SK-N-SH treated with all-trans-retinoic acid at 6 μM for 48 hours (cell line): Measurements from ENCODE around the gene LPIN2.
A peak's percentile ranks its signal among the peaks of the same experiment; 100 is the strongest.

ENCODE experiments used
- ATAC-seq: fragments of 200-7000 bp; cut with Tn5 transposase; 3 replicates; pipeline ENCODE4 v1.9.1; 2020; ENCODE audit warnings: mild to moderate bottlenecking, moderate library complexity
- ARNTL ChIP-seq: fragments of 450-650 bp; formaldehyde crosslinking; IDR thresholded peaks from 2 replicates; pipeline ENCODE4 v1.5.0; 2020; ENCODE audit warnings: low read depth, mild to moderate bottlenecking, moderate library complexity, borderline replicate concordance
- CSDC2 ChIP-seq: fragments of 250-450 bp; sonication (Bioruptor Pico); IDR thresholded peaks from 2 replicates; pipeline ENCODE4 v1.5.0; 2020; ENCODE audit warnings: mild to moderate bottlenecking, moderate library complexity
- CSRNP3 ChIP-seq: fragments of 250-450 bp; sonication (Bioruptor Pico); IDR thresholded peaks from 2 replicates; pipeline ENCODE4 v1.5.1; 2021; ENCODE audit warnings: mild to moderate bottlenecking, moderate library complexity
- ESRRG ChIP-seq: fragments of 250-450 bp; sonication (Bioruptor Pico); IDR thresholded peaks from 2 replicates; pipeline ENCODE4 v1.6.1; 2021; ENCODE audit warnings: mild to moderate bottlenecking
- GLIS3 ChIP-seq: fragments of 250-450 bp; sonication (Bioruptor Pico); IDR thresholded peaks from 2 replicates; pipeline ENCODE4 v1.5.0; 2020; ENCODE audit warnings: mild to moderate bottlenecking, moderate library complexity
- OSR1 ChIP-seq: fragments of 250-450 bp; sonication (Bioruptor Pico); IDR thresholded peaks from 2 replicates; pipeline ENCODE4 v1.8.0; 2022; ENCODE audit warnings: moderate library complexity, mild to moderate bottlenecking, inconsistent platforms
- PATZ1 ChIP-seq: fragments of 250-450 bp; sonication (Bioruptor Pico); IDR thresholded peaks from 2 replicates; pipeline ENCODE4 v1.8.0; 2020; ENCODE audit warnings: mild to moderate bottlenecking, moderate library complexity, borderline replicate concordance
- TOX ChIP-seq: fragments of 250-450 bp; sonication (Bioruptor Pico); IDR thresholded peaks from 2 replicates; pipeline ENCODE4 v1.8.0; 2021; ENCODE audit warnings: mild to moderate bottlenecking, moderate library complexity, borderline replicate concordance
- ZC3H10 ChIP-seq: fragments of 250-450 bp; sonication (Bioruptor Pico); IDR thresholded peaks from 2 replicates; pipeline ENCODE4 v1.5.1; 2021; ENCODE audit warnings: mild to moderate bottlenecking, moderate library complexity
- ZFP3 ChIP-seq: fragments of 250-450 bp; sonication (Bioruptor Pico); IDR thresholded peaks from 2 replicates; pipeline ENCODE4 v1.5.0; 2020; ENCODE audit warnings: mild to moderate bottlenecking, moderate library complexity
- ZFP30 ChIP-seq: fragments of 450-650 bp; formaldehyde crosslinking; IDR thresholded peaks from 2 replicates; pipeline ENCODE4 v1.5.0; 2022; ENCODE audit warnings: mild to moderate bottlenecking, moderate library complexity
- ZNF565 ChIP-seq: fragments of 450-650 bp; formaldehyde crosslinking; conservative IDR thresholded peaks from 2 replicates; pipeline ENCODE4 v1.5.0; 2020; ENCODE audit warnings: low read depth, mild to moderate bottlenecking, moderate library complexity
- ZNF70 ChIP-seq: fragments of 450-650 bp; formaldehyde crosslinking; IDR thresholded peaks from 2 replicates; pipeline ENCODE4 v1.5.0; 2020; ENCODE audit warnings: mild to moderate bottlenecking, moderate library complexity
- TF ChIP-seq, protein P1 (sequence below): fragments of 250-450 bp; sonication (Bioruptor Pico); IDR thresholded peaks from 2 replicates; pipeline ENCODE4 v1.5.0; 2020; ENCODE audit warnings: mild to moderate bottlenecking, moderate library complexity

The LPIN2 gene

GRCh38 chr18:2979129-2979528 is 33.8 kb downstream of the LPIN2 start (continued):
- TF ChIP-seq, protein P1, sequence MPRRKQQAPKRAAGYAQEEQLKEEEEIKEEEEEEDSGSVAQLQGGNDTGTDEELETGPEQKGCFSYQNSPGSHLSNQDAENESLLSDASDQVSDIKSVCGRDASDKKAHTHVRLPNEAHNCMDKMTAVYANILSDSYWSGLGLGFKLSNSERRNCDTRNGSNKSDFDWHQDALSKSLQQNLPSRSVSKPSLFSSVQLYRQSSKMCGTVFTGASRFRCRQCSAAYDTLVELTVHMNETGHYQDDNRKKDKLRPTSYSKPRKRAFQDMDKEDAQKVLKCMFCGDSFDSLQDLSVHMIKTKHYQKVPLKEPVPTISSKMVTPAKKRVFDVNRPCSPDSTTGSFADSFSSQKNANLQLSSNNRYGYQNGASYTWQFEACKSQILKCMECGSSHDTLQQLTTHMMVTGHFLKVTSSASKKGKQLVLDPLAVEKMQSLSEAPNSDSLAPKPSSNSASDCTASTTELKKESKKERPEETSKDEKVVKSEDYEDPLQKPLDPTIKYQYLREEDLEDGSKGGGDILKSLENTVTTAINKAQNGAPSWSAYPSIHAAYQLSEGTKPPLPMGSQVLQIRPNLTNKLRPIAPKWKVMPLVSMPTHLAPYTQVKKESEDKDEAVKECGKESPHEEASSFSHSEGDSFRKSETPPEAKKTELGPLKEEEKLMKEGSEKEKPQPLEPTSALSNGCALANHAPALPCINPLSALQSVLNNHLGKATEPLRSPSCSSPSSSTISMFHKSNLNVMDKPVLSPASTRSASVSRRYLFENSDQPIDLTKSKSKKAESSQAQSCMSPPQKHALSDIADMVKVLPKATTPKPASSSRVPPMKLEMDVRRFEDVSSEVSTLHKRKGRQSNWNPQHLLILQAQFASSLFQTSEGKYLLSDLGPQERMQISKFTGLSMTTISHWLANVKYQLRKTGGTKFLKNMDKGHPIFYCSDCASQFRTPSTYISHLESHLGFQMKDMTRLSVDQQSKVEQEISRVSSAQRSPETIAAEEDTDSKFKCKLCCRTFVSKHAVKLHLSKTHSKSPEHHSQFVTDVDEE: no peak
- TF ChIP-seq OSR1 (CRISPR knock-in tag): no peak
- TF ChIP-seq GLIS3 (CRISPR knock-in tag): no peak
- TF ChIP-seq ZNF70 (CRISPR knock-in tag): no peak
- TF ChIP-seq ZNF565 (CRISPR knock-in tag): no peak
- TF ChIP-seq ZC3H10 (CRISPR knock-in tag): no peak

DNA sequence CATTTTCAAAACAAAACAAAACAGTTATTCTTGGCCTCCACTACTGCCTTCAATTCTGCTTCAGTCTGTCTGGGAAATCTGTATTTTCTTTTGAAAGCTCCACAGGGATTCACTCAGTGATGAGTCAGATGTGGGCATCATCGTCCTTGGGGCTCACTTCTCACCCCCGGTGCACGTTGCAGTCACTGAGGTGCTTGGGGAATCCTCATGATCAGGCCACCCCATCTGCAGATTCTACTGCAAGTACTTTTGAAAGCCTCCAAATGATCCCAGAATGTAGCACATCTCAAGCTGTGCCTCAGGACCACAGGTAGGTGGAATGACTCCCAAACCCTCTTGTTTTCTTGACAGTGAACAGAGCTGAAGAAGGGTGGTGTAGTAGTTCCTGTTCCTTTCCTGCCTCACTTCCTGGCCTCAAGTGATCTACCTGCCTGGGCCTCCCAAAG is 34.3 kb downstream of the LPIN2 start:
- TF ChIP-seq ZC3H10 (CRISPR knock-in tag) (no peak), CSDC2 (CRISPR knock-in tag) (no peak), ZNF565 (CRISPR knock-in tag) (no peak), ZNF70 (CRISPR knock-in tag) (no peak), ESRRG (no peak), ARNTL (CRISPR knock-in tag) (no peak)
- TF ChIP-seq, protein P1: no peak
- TF ChIP-seq, all 23 proteins: peak for 0
- peak; percentile 53 for ATAC-seq

GRCh38 chr18:2978208-2978607 is 34.7 kb downstream of the LPIN2 start:
- peak; percentile 36 for ATAC-seq

More at GRCh38 chr18:2978208-2978607, 34.7 kb downstream of the LPIN2 start:
- TF ChIP-seq OSR1 (CRISPR knock-in tag) (no peak), TOX (no peak), PATZ1 (CRISPR knock-in tag) (no peak), ZFP3 (no peak), CSRNP3 (CRISPR knock-in tag) (no peak), ZC3H10 (CRISPR knock-in tag) (peak; percentile 70; the same call in 1 of the 2 replicates), ESRRG (no peak), ZFP30 (no peak)
